Loucy (cell line): ENCODE measurements around the gene PLA2G4D.

Experiments used
- H2AFZ ChIP-seq: fragments of 200-600 bp; sonication (generic); 2 replicates; pipeline ENCODE4 v1.6.0; 2016; ENCODE audit warnings: antibody characterized with exemption, mild to moderate bottlenecking, low read length, moderate library complexity
- H3F3A ChIP-seq: fragments of 200-600 bp; 2 replicates; pipeline ENCODE4 v1.6.0; 2016; ENCODE audit warnings: antibody characterized with exemption, low read depth, mild to moderate bottlenecking
- H3K27me3 ChIP-seq: fragments of 200-600 bp; sonication (generic); 2 replicates; pipeline ENCODE4 v1.6.1; 2014; ENCODE audit warnings: low read length, mild to moderate bottlenecking; ENCODE audit not compliant: insufficient read depth, poor library complexity, severe bottlenecking
- H3K36me3 ChIP-seq: fragments of 200-600 bp; sonication (generic); 2 replicates; pipeline ENCODE4 v1.6.1; 2016; ENCODE audit warnings: low read length; ENCODE audit not compliant: insufficient read depth
- H3K4me1 ChIP-seq: fragments of 200-600 bp; sonication (generic); 2 replicates; pipeline ENCODE4 v1.5.1; 2014; ENCODE audit warnings: low read length, mild to moderate bottlenecking; ENCODE audit not compliant: insufficient read depth, poor library complexity, severe bottlenecking
- H3K4me2 ChIP-seq: fragments of 200-600 bp; sonication (generic); 2 replicates; pipeline ENCODE4 v1.6.0; 2014; ENCODE audit warnings: antibody characterized with exemption, low read length, low read depth, mild to moderate bottlenecking; ENCODE audit not compliant: poor library complexity, severe bottlenecking
- H3K4me3 ChIP-seq: fragments of 200-600 bp; sonication (generic); 2 replicates; pipeline ENCODE4 v1.5.1; 2014; ENCODE audit warnings: low read length, mild to moderate bottlenecking, mixed read lengths; ENCODE audit not compliant: poor library complexity, severe bottlenecking
- H3K79me2 ChIP-seq: fragments of 200-600 bp; sonication (generic); 2 replicates; pipeline ENCODE4 v1.6.1; 2014; ENCODE audit warnings: low read length; ENCODE audit not compliant: insufficient read depth
- H3K9ac ChIP-seq: fragments of 200-600 bp; sonication (generic); 2 replicates; pipeline ENCODE4 v1.6.0; 2014; ENCODE audit warnings: mild to moderate bottlenecking, low read depth, low read length, moderate library complexity; ENCODE audit not compliant: poor library complexity, severe bottlenecking
- H3K9me2 ChIP-seq: fragments of 200-600 bp; sonication (generic); replicated peaks from 2 replicates; pipeline ENCODE4 v1.6.1; 2016; ENCODE audit warnings: low read depth, low read length, mixed read lengths
- H3K9me3 ChIP-seq: fragments of 200-600 bp; sonication (generic); 2 replicates; pipeline ENCODE4 v1.6.1; 2014; ENCODE audit warnings: mild to moderate bottlenecking, antibody characterized with exemption, low read length, low read depth; ENCODE audit not compliant: insufficient read depth
- H4K20me1 ChIP-seq: fragments of 200-600 bp; sonication (generic); 2 replicates; pipeline ENCODE4 v1.6.0; 2014; ENCODE audit warnings: antibody characterized with exemption, low read length, mild to moderate bottlenecking; ENCODE audit not compliant: insufficient read depth, poor library complexity, severe bottlenecking
- CTCF ChIP-seq: fragments of 200-600 bp; sonication (generic); conservative IDR thresholded peaks from 2 replicates; pipeline ENCODE4 v1.5.1; 2014; ENCODE audit warnings: mild to moderate bottlenecking, antibody characterized with exemption, low read length
- EZH2phosphoT487 ChIP-seq: fragments of 200-600 bp; IDR thresholded peaks from 2 replicates; pipeline ENCODE4 v1.6.1; 2018; ENCODE audit warnings: antibody characterized with exemption, mild to moderate bottlenecking, moderate library complexity, borderline replicate concordance

The PLA2G4D gene

GRCh38 chr15:42082141-42082540, 12.2 kb downstream of the PLA2G4D start:
- TF ChIP-seq EZH2phosphoT487: no peak
- TF ChIP-seq CTCF: no peak
- no peaks in the 10 kb centered on the region for H3F3A ChIP-seq
- no peak overlapping the region for H3K4me2 ChIP-seq
- H4K20me1 ChIP-seq: no peaks in the 10 kb centered on the region
- H3K9ac ChIP-seq: no peak overlapping the region
- H3K27me3 ChIP-seq: no peaks in the 10 kb centered on the region
- H3K36me3 ChIP-seq: no peaks in the 10 kb centered on the region
- no peaks in the 10 kb centered on the region for H3K9me2 ChIP-seq
- H3K4me1 ChIP-seq: no peaks in the 10 kb centered on the region
- no peaks in the 10 kb centered on the region for H3K79me2 ChIP-seq
- no peak overlapping the region for H3K4me3 ChIP-seq
- H3K9me3 ChIP-seq: no peaks in the 10 kb centered on the region
- H2AFZ ChIP-seq: no peak overlapping the region

GRCh38 chr15:42080919-42081830, 13.2 kb downstream of the PLA2G4D start:
- no peak overlapping the region for H3K4me2 ChIP-seq
- TF ChIP-seq CTCF (no peak), EZH2phosphoT487 (no peak)

GRCh38 chr15:42080186-42080918, 14.0 kb downstream of the PLA2G4D start:
- Histone ChIP-seq H3K9ac (no peak overlapping the region), H3K79me2 (no peaks in the 10 kb centered on the region), H3K4me1 (no peaks in the 10 kb centered on the region), H3K9me2 (no peaks in the 10 kb centered on the region), H3K9me3 (no peaks in the 10 kb centered on the region), H3K36me3 (no peaks in the 10 kb centered on the region), H3K4me3 (no peak overlapping the region), H3F3A (no peaks in the 10 kb centered on the region), H3K27me3 (no peaks in the 10 kb centered on the region), H3K4me2 (no peak overlapping the region), H2AFZ (no peak overlapping the region), H4K20me1 (no peaks in the 10 kb centered on the region)
- TF ChIP-seq CTCF (no peak), EZH2phosphoT487 (no peak)

More at GRCh38 chr15:42080919-42081830, 13.2 kb downstream of the PLA2G4D start:
- Histone ChIP-seq H3K9ac (no peak overlapping the region), H3K9me3 (no peaks in the 10 kb centered on the region), H3K4me3 (no peak overlapping the region), H3K36me3 (no peaks in the 10 kb centered on the region), H3K4me1 (no peaks in the 10 kb centered on the region), H3K9me2 (no peaks in the 10 kb centered on the region), H3F3A (no peaks in the 10 kb centered on the region), H3K79me2 (no peaks in the 10 kb centered on the region), H4K20me1 (no peaks in the 10 kb centered on the region), H3K27me3 (no peaks in the 10 kb centered on the region), H2AFZ (no peak overlapping the region)
